ENCODE measurements around the gene LCNL1.

The LCNL1 gene

DNA sequence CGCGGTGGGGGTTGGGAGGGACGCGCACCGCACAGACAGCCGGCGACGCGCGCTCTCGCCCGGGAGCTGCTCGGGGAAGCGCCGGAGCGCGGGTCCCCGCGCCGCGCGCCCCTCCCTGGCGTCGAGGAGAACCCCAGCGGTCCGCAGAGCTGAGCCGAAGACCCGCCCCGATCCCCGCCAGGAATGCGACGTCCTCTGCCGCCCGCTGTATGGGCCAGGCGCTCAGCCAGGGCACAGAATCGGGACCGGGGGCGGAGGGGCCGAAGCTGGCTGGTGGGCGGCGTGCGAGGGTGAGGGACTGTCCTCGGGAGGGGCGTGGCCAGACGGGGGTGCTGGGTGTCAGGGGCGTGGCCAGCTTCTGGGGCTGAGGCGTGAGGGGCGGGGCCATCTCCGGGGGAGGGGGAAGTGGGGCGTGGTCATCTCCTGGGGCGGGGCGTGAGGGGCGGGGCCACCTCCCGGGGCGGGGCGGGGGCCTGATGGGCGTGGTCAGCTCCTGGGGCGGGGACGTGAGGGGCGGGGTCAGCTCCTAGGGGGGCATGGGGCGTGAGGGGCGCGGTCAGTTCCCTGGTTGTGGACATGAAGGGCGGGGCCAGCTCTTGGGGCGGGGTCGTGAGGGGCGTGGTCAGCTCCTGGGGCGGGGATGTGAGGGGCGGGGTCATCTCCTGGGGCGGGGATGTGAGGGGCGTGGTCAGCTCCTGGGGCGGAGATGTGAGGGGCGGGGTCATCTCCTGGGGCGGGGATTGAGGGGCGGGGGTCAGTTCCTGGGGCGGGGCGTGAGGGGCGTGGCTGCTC lies 4.5 kb upstream of the LCNL1 start:
- H2AK5ac ChIP-seq (ENCODE audit: low read length) = no peak overlapping the region
- H3K79me2 ChIP-seq (ENCODE audit: control insufficient read depth, insufficient read depth, low read length, poor library complexity) = no peaks in the 10 kb centered on the region
- WGBS (ENCODE audit: extremely low coverage, insufficient coverage, insufficient read length) = no CpG with 5 or more reads among the region's 78 CpGs
- DNase-seq = peak; percentile 17 to 50
- no peak overlapping the region for H4K91ac ChIP-seq (ENCODE audit: low read depth, low read length)
- peaks cover 0 to 2% of the 10 kb centered on the region in 2 experiments for H3K4me1 ChIP-seq (ENCODE audit: control insufficient read depth in 1 of 2, insufficient read depth in 2 of 2, low read length in 2 of 2)
- no peak overlapping the region for H2BK12ac ChIP-seq (ENCODE audit: low read length)
- no peaks in the 10 kb centered on the region for H3K27me3 ChIP-seq (ENCODE audit: insufficient read depth, low read length)
- no peak overlapping the region for H2BK120ac ChIP-seq (ENCODE audit: insufficient read depth, low read length, poor library complexity)
- no peak overlapping the region for H3K18ac ChIP-seq (ENCODE audit: low read length)
- no peak overlapping the region for H2BK5ac ChIP-seq (ENCODE audit: low read depth, low read length, poor library complexity)
- H2AFZ ChIP-seq (ENCODE audit: insufficient read depth, low read length, poor library complexity) = peak overlapping the region; percentile 23
- H4K8ac ChIP-seq (ENCODE audit: low read depth, low read length) = peak overlapping the region; percentile 21
- H3K4me3 ChIP-seq (ENCODE audit: low read depth, low read length) = no peak overlapping the region
- no peak overlapping the region for H3K14ac ChIP-seq (ENCODE audit: low read length)
- no peak overlapping the region for H3K27ac ChIP-seq (ENCODE audit: low read depth, low read length)
- no peak overlapping the region for H3K23ac ChIP-seq (ENCODE audit: low read length)
- no peak overlapping the region for H3K4ac ChIP-seq (ENCODE audit: low read depth, low read length)
- no peak overlapping the region for H4K12ac ChIP-seq (ENCODE audit: low read depth, low read length)
- H3K36me3 ChIP-seq (ENCODE audit: control insufficient read depth in 1 of 2, insufficient read depth in 2 of 2, low read length in 2 of 2) = no peaks in the 10 kb centered on the region
- H3K9ac ChIP-seq (ENCODE audit: low read length) = no peak overlapping the region
- H3K4me2 ChIP-seq (ENCODE audit: low read length) = peak overlapping the region; percentile 58
- H3K79me1 ChIP-seq (ENCODE audit: low read length) = no peaks in the 10 kb centered on the region
- H3K9me3 ChIP-seq (ENCODE audit: insufficient read depth, low read depth, low read length) = peaks cover 2% of the 10 kb centered on the region

DNA sequence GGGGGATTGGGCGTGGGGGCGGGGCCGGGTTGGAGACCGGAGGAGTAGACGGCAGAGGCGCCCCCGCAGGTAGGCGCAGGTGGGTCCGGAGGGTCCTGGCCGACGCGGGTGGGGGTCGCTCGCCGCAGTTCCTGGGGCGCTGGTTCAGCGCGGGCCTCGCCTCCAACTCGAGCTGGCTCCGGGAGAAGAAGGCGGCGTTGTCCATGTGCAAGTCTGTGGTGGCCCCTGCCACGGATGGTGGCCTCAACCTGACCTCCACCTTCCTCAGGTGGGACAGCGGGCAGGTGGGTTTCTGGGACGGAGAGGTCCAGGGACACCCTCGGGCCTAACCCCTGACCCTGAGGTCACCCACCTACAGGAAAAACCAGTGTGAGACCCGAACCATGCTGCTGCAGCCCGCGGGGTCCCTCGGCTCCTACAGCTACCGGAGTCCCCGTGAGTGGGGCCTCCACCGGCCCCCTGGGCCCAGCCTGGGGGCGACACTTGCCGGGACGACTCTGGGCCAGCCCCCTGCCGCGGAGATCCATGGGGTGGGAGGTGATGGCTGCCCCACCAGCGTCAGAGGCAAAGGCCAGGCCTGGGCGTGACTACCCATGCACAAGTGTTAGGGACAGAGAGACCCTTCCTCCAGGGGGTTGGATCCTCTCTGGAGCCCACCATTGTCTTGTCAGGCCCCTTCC lies 3.8 kb upstream of the LCNL1 start:
- Histone ChIP-seq H3K23ac (ENCODE audit: low read length) (no peak overlapping the region), H3K27me3 (ENCODE audit: insufficient read depth, low read length) (no peaks in the 10 kb centered on the region), H2BK120ac (ENCODE audit: insufficient read depth, low read length, poor library complexity) (no peak overlapping the region), H3K4me2 (ENCODE audit: low read length) (no peak overlapping the region), H3K27ac (ENCODE audit: low read depth, low read length) (no peak overlapping the region), H3K4ac (ENCODE audit: low read depth, low read length) (no peak overlapping the region), H4K8ac (ENCODE audit: low read depth, low read length) (no peak overlapping the region), H3K79me1 (ENCODE audit: low read length) (no peaks in the 10 kb centered on the region), H2AFZ (ENCODE audit: insufficient read depth, low read length, poor library complexity) (no peak overlapping the region), H4K91ac (ENCODE audit: low read depth, low read length) (no peak overlapping the region), H3K4me3 (ENCODE audit: low read depth, low read length) (no peak overlapping the region), H2BK12ac (ENCODE audit: low read length) (no peak overlapping the region), H4K12ac (ENCODE audit: low read depth, low read length) (no peak overlapping the region), H2BK5ac (ENCODE audit: low read depth, low read length, poor library complexity) (no peak overlapping the region), H3K36me3 (ENCODE audit: control insufficient read depth in 1 of 2, insufficient read depth in 2 of 2, low read length in 2 of 2) (no peaks in the 10 kb centered on the region), H3K18ac (ENCODE audit: low read length) (no peak overlapping the region), H3K9me3 (ENCODE audit: insufficient read depth, low read depth, low read length) (peaks cover 5% of the 10 kb centered on the region), H3K9ac (ENCODE audit: low read length) (no peak overlapping the region), H3K4me1 (ENCODE audit: control insufficient read depth in 1 of 2, insufficient read depth in 2 of 2, low read length in 2 of 2) (peaks cover 0 to 2% of the 10 kb centered on the region in 2 experiments), H3K79me2 (ENCODE audit: control insufficient read depth, insufficient read depth, low read length, poor library complexity) (no peaks in the 10 kb centered on the region), H2AK5ac (ENCODE audit: low read length) (no peak overlapping the region), H3K14ac (ENCODE audit: low read length) (no peak overlapping the region)
- no peak for DNase-seq
- no CpG with 5 or more reads among the region's 41 CpGs for WGBS (ENCODE audit: extremely low coverage, insufficient coverage, insufficient read length)

DNA sequence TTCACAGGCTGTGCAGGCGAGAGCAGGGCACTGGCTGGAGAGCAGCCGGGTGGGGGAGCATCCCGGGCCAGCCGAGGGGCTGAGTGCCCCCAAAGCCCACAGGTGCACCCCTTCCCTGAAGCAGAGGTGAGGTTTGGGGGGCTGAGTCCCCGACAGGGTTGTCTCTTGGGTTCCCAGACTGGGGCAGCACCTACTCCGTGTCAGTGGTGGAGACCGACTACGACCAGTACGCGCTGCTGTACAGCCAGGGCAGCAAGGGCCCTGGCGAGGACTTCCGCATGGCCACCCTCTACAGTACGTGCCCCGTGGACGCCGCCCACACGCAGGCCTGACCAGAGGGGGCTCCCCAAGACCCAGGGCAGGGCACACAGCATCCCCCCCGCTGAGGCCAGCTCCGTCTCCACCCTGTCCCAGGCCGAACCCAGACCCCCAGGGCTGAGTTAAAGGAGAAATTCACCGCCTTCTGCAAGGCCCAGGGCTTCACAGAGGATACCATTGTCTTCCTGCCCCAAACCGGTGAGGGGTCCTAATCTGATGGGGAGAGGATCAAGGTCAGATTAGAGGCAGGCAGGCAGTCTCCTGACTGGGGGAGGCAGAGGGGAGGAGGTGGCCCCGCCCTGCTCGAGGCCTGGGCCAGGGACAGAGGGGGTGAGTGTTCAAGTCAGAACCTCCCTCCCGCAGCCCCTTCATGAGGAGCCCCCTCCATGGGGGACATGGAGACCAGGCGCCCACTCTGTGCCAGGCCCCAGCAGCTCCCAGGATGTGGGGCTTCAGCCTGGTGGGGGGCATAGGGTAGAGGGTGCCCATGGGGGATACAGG lies 2.8 kb upstream of the LCNL1 start:
- no peak overlapping the region for H3K14ac ChIP-seq (ENCODE audit: low read length)
- no peak overlapping the region for H3K18ac ChIP-seq (ENCODE audit: low read length)
- H4K8ac ChIP-seq (ENCODE audit: low read depth, low read length) = no peak overlapping the region
- H3K27ac ChIP-seq (ENCODE audit: low read depth, low read length) = no peak overlapping the region
- no peak overlapping the region for H4K12ac ChIP-seq (ENCODE audit: low read depth, low read length)
- peaks cover 5% of the 10 kb centered on the region for H3K9me3 ChIP-seq (ENCODE audit: insufficient read depth, low read depth, low read length)
- no peak overlapping the region for H3K23ac ChIP-seq (ENCODE audit: low read length)
- no peak overlapping the region for H3K9ac ChIP-seq (ENCODE audit: low read length)
- H3K79me2 ChIP-seq (ENCODE audit: control insufficient read depth, insufficient read depth, low read length, poor library complexity) = no peaks in the 10 kb centered on the region
- H4K91ac ChIP-seq (ENCODE audit: low read depth, low read length) = no peak overlapping the region
- WGBS (ENCODE audit: extremely low coverage, insufficient coverage, insufficient read length) = no CpG with 5 or more reads among the region's 26 CpGs
- no peak overlapping the region for H2BK5ac ChIP-seq (ENCODE audit: low read depth, low read length, poor library complexity)
- no peak overlapping the region for H3K4me3 ChIP-seq (ENCODE audit: low read depth, low read length)
- DNase-seq = no peak
- no peak overlapping the region for H3K4ac ChIP-seq (ENCODE audit: low read depth, low read length)
- H2AK5ac ChIP-seq (ENCODE audit: low read length) = no peak overlapping the region
- H3K27me3 ChIP-seq (ENCODE audit: insufficient read depth, low read length) = no peaks in the 10 kb centered on the region
- H2AFZ ChIP-seq (ENCODE audit: insufficient read depth, low read length, poor library complexity) = no peak overlapping the region
- H3K4me2 ChIP-seq (ENCODE audit: low read length) = no peak overlapping the region
- H2BK12ac ChIP-seq (ENCODE audit: low read length) = no peak overlapping the region
- no peak overlapping the region for H2BK120ac ChIP-seq (ENCODE audit: insufficient read depth, low read length, poor library complexity)
- H3K79me1 ChIP-seq (ENCODE audit: low read length) = no peaks in the 10 kb centered on the region
- peaks cover 1 to 6% of the 10 kb centered on the region in 2 experiments for H3K4me1 ChIP-seq (ENCODE audit: control insufficient read depth in 1 of 2, insufficient read depth in 2 of 2, low read length in 2 of 2)
- no peaks in the 10 kb centered on the region for H3K36me3 ChIP-seq (ENCODE audit: control insufficient read depth in 1 of 2, insufficient read depth in 2 of 2, low read length in 2 of 2)

DNA sequence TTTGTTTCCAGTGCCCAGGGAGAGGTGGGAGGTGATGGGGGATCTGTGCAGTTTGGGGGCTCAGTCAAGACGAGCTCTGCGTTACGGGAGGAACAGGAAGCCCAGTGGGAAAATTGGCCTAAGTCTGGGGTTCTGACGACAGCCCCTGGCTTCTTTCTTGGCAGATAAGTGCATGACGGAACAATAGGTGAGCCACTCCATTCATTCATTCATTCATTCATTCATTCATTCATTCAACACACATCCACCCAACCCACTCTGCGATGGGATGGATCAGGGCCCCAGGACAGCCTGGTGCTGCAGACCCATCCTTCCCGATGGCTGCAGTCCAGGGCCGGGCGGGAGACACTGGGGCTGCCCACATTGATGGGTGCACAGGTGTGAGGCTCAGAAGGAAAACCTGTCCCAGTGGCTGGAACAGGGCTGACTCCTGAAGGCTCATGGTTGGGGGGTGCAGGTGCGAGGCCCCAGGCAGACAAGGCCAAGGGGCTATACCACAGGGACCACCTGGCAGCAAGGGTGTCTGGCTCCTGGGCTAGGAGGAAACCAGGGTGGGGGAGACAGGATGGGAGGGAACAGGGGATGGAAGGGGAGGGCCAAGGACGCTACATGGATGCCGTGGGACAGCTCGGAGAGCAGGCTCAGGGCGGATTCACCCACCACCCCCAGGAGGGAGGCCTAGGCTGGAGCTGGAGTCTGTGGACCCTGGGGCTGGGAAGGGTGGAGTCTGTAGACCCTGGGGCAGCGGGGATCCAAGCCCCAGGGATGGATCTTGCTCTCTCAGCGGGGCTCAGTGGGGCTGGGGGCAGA lies 1.9 kb upstream of the LCNL1 start:
- Histone ChIP-seq H3K27ac (ENCODE audit: low read depth, low read length) (no peak overlapping the region), H3K18ac (ENCODE audit: low read length) (no peak overlapping the region), H2BK12ac (ENCODE audit: low read length) (no peak overlapping the region), H4K8ac (ENCODE audit: low read depth, low read length) (no peak overlapping the region), H3K4ac (ENCODE audit: low read depth, low read length) (no peak overlapping the region), H3K79me2 (ENCODE audit: control insufficient read depth, insufficient read depth, low read length, poor library complexity) (no peaks in the 10 kb centered on the region), H3K14ac (ENCODE audit: low read length) (no peak overlapping the region), H4K12ac (ENCODE audit: low read depth, low read length) (no peak overlapping the region), H3K4me2 (ENCODE audit: low read length) (no peak overlapping the region), H2BK120ac (ENCODE audit: insufficient read depth, low read length, poor library complexity) (no peak overlapping the region), H3K27me3 (ENCODE audit: insufficient read depth, low read length) (peaks cover 6% of the 10 kb centered on the region), H3K23ac (ENCODE audit: low read length) (no peak overlapping the region), H3K36me3 (ENCODE audit: control insufficient read depth in 1 of 2, insufficient read depth in 2 of 2, low read length in 2 of 2) (no peaks in the 10 kb centered on the region), H3K9ac (ENCODE audit: low read length) (no peak overlapping the region), H3K4me3 (ENCODE audit: low read depth, low read length) (no peak overlapping the region), H2AFZ (ENCODE audit: insufficient read depth, low read length, poor library complexity) (no peak overlapping the region), H4K91ac (ENCODE audit: low read depth, low read length) (no peak overlapping the region), H3K9me3 (ENCODE audit: insufficient read depth, low read depth, low read length) (peaks cover 5% of the 10 kb centered on the region), H3K4me1 (ENCODE audit: control insufficient read depth in 1 of 2, insufficient read depth in 2 of 2, low read length in 2 of 2) (peaks cover 7 to 12% of the 10 kb centered on the region in 2 experiments), H2BK5ac (ENCODE audit: low read depth, low read length, poor library complexity) (no peak overlapping the region), H3K79me1 (ENCODE audit: low read length) (peaks cover 3% of the 10 kb centered on the region), H2AK5ac (ENCODE audit: low read length) (no peak overlapping the region)
- no CpG with 5 or more reads among the region's 16 CpGs for WGBS (ENCODE audit: extremely low coverage, insufficient coverage, insufficient read length)
- DNase-seq = no peak

Measured in trophoblast cell (in vitro differentiated cells and primary cell).